Measurements from ENCODE around the gene LIN7B.

Gene LIN7B

GRCh38 chr19:49145573-49146407, 31.6 kb downstream of the LIN7B start (continued):
- TF ChIP-seq ZSCAN4 (tag by site-specific recombination; IDR thresholded peaks at IDR 0.05) (no peak), ZNF239 (tag by site-specific recombination; IDR thresholded peaks at IDR 0.05) (no peak), BCL6B (tag by site-specific recombination; IDR thresholded peaks at IDR 0.05) (no peak), ZNF214 (tag by site-specific recombination; IDR thresholded peaks at IDR 0.05; ENCODE audit: borderline replicate concordance) (no peak), ZBTB11 (tag by site-specific recombination; conservative IDR thresholded peaks at IDR 0.05; ENCODE audit: low read depth) (no peak), ZNF138 (tag by site-specific recombination; IDR thresholded peaks at IDR 0.05; ENCODE audit: borderline replicate concordance) (no peak), CTCF (tag by site-specific recombination; IDR thresholded peaks at IDR 0.05) (peak; percentile 97), ZBTB1 (tag by site-specific recombination; IDR thresholded peaks at IDR 0.05) (no peak), TRIM28 (IDR thresholded peaks at IDR 0.05; ENCODE audit: borderline replicate concordance, low read length) (no peak), ZNF639 (tag by site-specific recombination; IDR thresholded peaks at IDR 0.05) (no peak), ZSCAN18 (tag by site-specific recombination; IDR thresholded peaks at IDR 0.05) (no peak), HOXD13 (CRISPR knock-in tag; IDR thresholded peaks at IDR 0.05; ENCODE audit: borderline replicate concordance) (no peak), PRDM2 (tag by site-specific recombination; IDR thresholded peaks at IDR 0.05; ENCODE audit: borderline replicate concordance) (no peak), ZNF23 (tag by site-specific recombination; IDR thresholded peaks at IDR 0.05; ENCODE audit: borderline replicate concordance) (no peak), HOXC10 (CRISPR knock-in tag; IDR thresholded peaks at IDR 0.05) (no peak), ZNF514 (tag by site-specific recombination; IDR thresholded peaks at IDR 0.05) (no peak), ZNF133 (tag by site-specific recombination; IDR thresholded peaks at IDR 0.05) (no peak), ZNF24 (tag by site-specific recombination; IDR thresholded peaks at IDR 0.05) (0 out of 2 replicates have a peak, but pooled peaks have one; percentile 31), SALL2 (tag by site-specific recombination; IDR thresholded peaks at IDR 0.05; ENCODE audit: borderline replicate concordance) (no peak), ZNF549 (tag by site-specific recombination; IDR thresholded peaks at IDR 0.05) (no peak), ZNF354C (tag by site-specific recombination; IDR thresholded peaks at IDR 0.05; ENCODE audit: borderline replicate concordance, low read depth) (no peak), ZNF768 (tag by site-specific recombination; IDR thresholded peaks at IDR 0.05) (no peak)

All from HEK293 (cell line).